ENCODE measurements around the gene COL23A1. TPM values are rescaled to one million over a fixed set of nuclear protein-coding genes. Genes with fewer than 3 reads are reported as not detected.

The COL23A1 gene
- polyA plus RNA-seq, 2 of the 4 experiments (the other 2 are of a cell fraction) = not detected

GRCh38 chr5:178328826-178329730, 261.1 kb downstream of the COL23A1 start:
- FAIRE-seq (no peak), DNase-seq (ENCODE audit: low read depth in 1 of 2, low spot score in 1 of 2) (no peak), ATAC-seq (no peak)
- CTCF ChIA-PET = no interaction called here
- 70% methylated on average over 14 of the region's 18 CpGs for WGBS (ENCODE audit: missing lambda C conversion rate)
- POLR2A ChIA-PET = no interaction called here
- H3K4me2 ChIP-seq = no peak overlapping the region
- no peak overlapping the region for H3K27ac ChIP-seq
- H3K4me3 ChIP-seq = no peak overlapping the region
- no peaks in the 10 kb centered on the region for H3K4me1 ChIP-seq
- no peaks in the 10 kb centered on the region for H3K9me3 ChIP-seq
- TF ChIP-seq PHF8 (IDR thresholded peaks at IDR 0.05; ENCODE audit: borderline replicate concordance, low read depth) (no peak), HMGXB4 (CRISPR knock-in tag; IDR thresholded peaks at IDR 0.05; ENCODE audit: borderline replicate concordance) (no peak)

- FAIRE-seq (no peak), DNase-seq (ENCODE audit: low read depth in 1 of 2, low spot score in 1 of 2) (no peak), ATAC-seq (no peak)
- Histone ChIP-seq H3K27ac (no peak overlapping the region), H3K4me3 (no peak overlapping the region), H3K4me1 (no peaks in the 10 kb centered on the region), H3K9me3 (no peaks in the 10 kb centered on the region), H3K4me2 (no peak overlapping the region)
- ChIA-PET POLR2A (no interaction called here), CTCF (no interaction called here)
- TF ChIP-seq NR3C1 (IDR thresholded peaks at IDR 0.05) (no peak), HDAC2 (IDR thresholded peaks at IDR 0.05) (no peak), RFX5 (IDR thresholded peaks at IDR 0.05) (no peak), CHD4 (IDR thresholded peaks at IDR 0.05; ENCODE audit: borderline replicate concordance) (no peak), JUNB (IDR thresholded peaks at IDR 0.05) (no peak), ZC3H11A (IDR thresholded peaks at IDR 0.05) (no peak), CEBPB (IDR thresholded peaks at IDR 0.05) (no peak), ELK1 (IDR thresholded peaks at IDR 0.05; ENCODE audit: low read depth, low read length) (no peak), PHF8 (IDR thresholded peaks at IDR 0.05; ENCODE audit: borderline replicate concordance, low read depth) (no peak), BHLHE40 (IDR thresholded peaks at IDR 0.05; ENCODE audit: low read depth, low read length) (no peak), ZFP36 (IDR thresholded peaks at IDR 0.05; ENCODE audit: borderline replicate concordance, partially characterized antibody) (no peak), MAFK (IDR thresholded peaks at IDR 0.05; ENCODE audit: partially characterized antibody) (no peak), KDM1A (IDR thresholded peaks at IDR 0.05; ENCODE audit: low read depth) (no peak), NFE2L2 (conservative IDR thresholded peaks at IDR 0.05; ENCODE audit: low read length) (no peak), SREBF2 (IDR thresholded peaks at IDR 0.05) (no peak), HMGXB4 (CRISPR knock-in tag; IDR thresholded peaks at IDR 0.05; ENCODE audit: borderline replicate concordance) (no peak), CTCF (IDR thresholded peaks at IDR 0.05) (no peak), BCL3 (IDR thresholded peaks at IDR 0.05) (no peak), MAX (IDR thresholded peaks at IDR 0.05) (no peak), RNF2 (IDR thresholded peaks at IDR 0.05; ENCODE audit: borderline replicate concordance, low read depth) (no peak)
- WGBS (ENCODE audit: missing lambda C conversion rate) = 57% methylated on average over 18 of the region's 18 CpGs
These were observed 262.1 kb downstream of the COL23A1 start for GRCh38 chr5:178327931-178328711.

Measured in A549 (cell line).